B cell (primary cell): ENCODE results near the gene TCF3. TPM values are rescaled to one million over a fixed set of nuclear protein-coding genes. Genes with fewer than 3 reads are reported as not detected.
A peak's percentile ranks its signal among the peaks of the same experiment; 100 is the strongest.

Experiments
- ATAC-seq: fragments of 200-7000 bp; cut with Tn5 transposase; one replicate; pipeline ENCODE4 v1.10.0; 2021; ENCODE audit warnings: low read depth, mild to moderate bottlenecking, moderate number of reproducible peaks, moderate library complexity
- CTCF ChIA-PET: fragments of 350-600 bp; sonication (Branson Sonifier 250); formaldehyde crosslinking; loops from one replicate; lab custom pipeline; 2021; ENCODE audit warnings: antibody characterized with exemption, inconsistent platforms; lab: Charles Lee
- POLR2A ChIA-PET: fragments of 350-600 bp; sonication (Branson Sonifier 250); formaldehyde crosslinking; loops from one replicate; lab custom pipeline; 2021; ENCODE audit warnings: antibody characterized with exemption; lab: Charles Lee
- DNase-seq: peaks from one replicate; pipeline ENCODE4 v3.0.0; 2013
- H2AFZ ChIP-seq: 2 replicates; pipeline ENCODE4 v1.6.1; 2012; ENCODE audit warnings: mild to moderate bottlenecking, low read depth, low read length; ENCODE audit not compliant: insufficient read depth, poor library complexity, severe bottlenecking
- H3K27ac ChIP-seq, 2 donors: 1 replicate in 1 of 2; 2 replicates in 1 of 2; pipeline ENCODE4 v1.5.1; 2012 to 2013; ENCODE audit warnings: low read length in 2 of 2, mild to moderate bottlenecking in 2 of 2, moderate library complexity in 1 of 2
- H3K27me3 ChIP-seq, 4 experiments: fragments of 200-600 bp in 1 of 4; sonication (generic) in 1 of 4; replicated peaks in 1 of 4; 1 replicate in 2 of 4; 2 replicates in 2 of 4; pipeline versions ENCODE4 v1.6.1 to v1.7.0; 2013 to 2016; ENCODE audit warnings: low read length in 3 of 4, mild to moderate bottlenecking in 2 of 4, mixed read lengths in 1 of 4, moderate library complexity in 1 of 4; ENCODE audit not compliant: insufficient read depth in 4 of 4, control insufficient read depth in 3 of 4; ENCODE audit errors: control extremely low read depth in 1 of 4
- H3K36me3 ChIP-seq, 2 experiments: replicated peaks in 1 of 2; 1 replicate in 1 of 2; 2 replicates in 1 of 2; pipeline versions ENCODE4 v1.6.1 to v1.7.1; 2013; ENCODE audit warnings: low read length in 1 of 2; ENCODE audit not compliant: insufficient read depth in 2 of 2, control insufficient read depth in 1 of 2; ENCODE audit errors: control extremely low read depth in 1 of 2, extremely low read depth in 1 of 2
- H3K4me1 ChIP-seq, 2 donors: fragments of 200-600 bp in 1 of 2; sonication (generic) in 1 of 2; 1 replicate in 1 of 2; 2 replicates in 1 of 2; pipeline versions ENCODE4 v1.5.1 to v1.6.1; 2013 to 2017; ENCODE audit warnings: low read length in 2 of 2; ENCODE audit not compliant: control insufficient read depth in 2 of 2, insufficient read depth in 2 of 2
- H3K4me2 ChIP-seq: replicated peaks from 2 replicates; pipeline ENCODE3; 2012; ENCODE audit warnings: mild to moderate bottlenecking, low read depth, low read length; ENCODE audit not compliant: poor library complexity, severe bottlenecking
- H3K4me3 ChIP-seq, 5 experiments: fragments of 200-600 bp in 1 of 5; sonication (generic) in 1 of 5; 1 replicate in 3 of 5; 2 replicates in 2 of 5; pipeline versions ENCODE4 v1.5.1 to v1.7.0; 2011 to 2016; ENCODE audit warnings: low read length in 4 of 5, mild to moderate bottlenecking in 4 of 5, low read depth in 2 of 5, control low read depth in 1 of 5, moderate library complexity in 1 of 5; ENCODE audit not compliant: insufficient read depth in 1 of 5; ENCODE audit errors: control extremely low read depth in 1 of 5, extremely low read depth in 1 of 5
- H3K79me2 ChIP-seq: fragments of 200-600 bp; sonication (generic); one replicate; pipeline ENCODE4 v1.6.0; 2016; ENCODE audit warnings: low read length; ENCODE audit not compliant: control insufficient read depth, insufficient read depth
- H3K9ac ChIP-seq: fragments of 200-600 bp; sonication (generic); 2 replicates; pipeline ENCODE4 v1.6.1; 2017; ENCODE audit warnings: mild to moderate bottlenecking, low read length, moderate library complexity
- H3K9me3 ChIP-seq, 3 donors: one replicate each; pipeline versions ENCODE4 v1.6.1 to v1.7.1; 2013; ENCODE audit warnings: low read length in 2 of 3; ENCODE audit not compliant: control insufficient read depth in 2 of 3, insufficient read depth in 1 of 3; ENCODE audit errors: control extremely low read depth in 1 of 3
- H4K20me1 ChIP-seq: 2 replicates; pipeline ENCODE4 v1.6.0; 2012; ENCODE audit warnings: mild to moderate bottlenecking, low read length; ENCODE audit not compliant: insufficient read depth, control insufficient read depth, poor library complexity, severe bottlenecking
- H3K27ac Mint-ChIP-seq: one replicate; pipeline ENCODE4 v1.8.0; 2021; ENCODE audit warnings: mixed read lengths
- H3K27me3 Mint-ChIP-seq: one replicate; pipeline ENCODE4 v1.8.0; 2021; ENCODE audit warnings: mixed read lengths
- H3K4me1 Mint-ChIP-seq: one replicate; pipeline ENCODE4 v1.8.0; 2021; ENCODE audit warnings: mixed read lengths
- H3K4me3 Mint-ChIP-seq: one replicate; pipeline ENCODE4 v1.8.0; 2021; ENCODE audit warnings: mixed read lengths
- H3K9me3 Mint-ChIP-seq: one replicate; pipeline ENCODE4 v1.8.0; 2022; ENCODE audit warnings: mixed read lengths; ENCODE audit not compliant: insufficient read depth
- CTCF ChIP-seq: fragments of 200-600 bp; IDR thresholded peaks from one replicate; pipeline ENCODE4 v1.8.0; 2022; ENCODE audit warnings: antibody characterized with exemption, mild to moderate bottlenecking
- EZH2 ChIP-seq: IDR thresholded peaks from 2 replicates; pipeline ENCODE4 v1.6.1; 2012; ENCODE audit warnings: borderline replicate concordance, low read depth, mild to moderate bottlenecking, moderate library complexity, low read length; ENCODE audit not compliant: insufficient read depth, poor library complexity, severe bottlenecking
- WGBS: methylation state at CpG from one replicate; pipeline ENCODE4 v1.1.5; 2013; ENCODE audit warnings: missing lambda C conversion rate; ENCODE audit not compliant: insufficient coverage; 5-methylcytosine and 5-hydroxymethylcytosine counted together
- intact Hi-C: fragments of 100-400 bp; cut with micrococcal nuclease; formaldehyde crosslinking; loops from one replicate; pipeline ENCODE4 v1.10.0; 2022
- polyA plus RNA-seq: library from polyadenylated mRNA; depleted of rRNA; stranded (reverse); fragments of >200 nt; gene quantifications from 2 replicates; pipeline ENCODE4 v1.2.3, GENCODE V29; 2012
- total RNA-seq, 2 donors: library from RNA; stranded (reverse); fragments of 120-200 nt in 1 of 2; gene quantifications; 1 replicate in 1 of 2; 2 replicates in 1 of 2; pipeline versions ENCODE4 v1.2.3 to v1.2.4, GENCODE V29; 2013 to 2022

TCF3 gene
- total and polyA plus RNA-seq, 2 donors (not counting 1 experiment from before 2014, with no cell fraction given): 278 to 588 TPM

GRCh38 chr19:1592024-1592754 is 60.2 kb downstream of the TCF3 start:
- H2AFZ ChIP-seq: peak overlapping the region; percentile 79
- POLR2A ChIA-PET: interaction anchor here (0.6 to 1.6 kb wide), 8 partner anchors 10 to 234 kb away, joined by 3 to 18 read pairs (median 4); partner anchors contain the start of gene UQCR11

More at GRCh38 chr19:1592024-1592754, 60.2 kb downstream of the TCF3 start:
- Histone ChIP-seq H4K20me1 (peaks cover 37% of the 10 kb centered on the region), H3K4me1 (peaks cover 17 to 34% of the 10 kb centered on the region in 2 donors), H3K79me2 (peaks cover 50% of the 10 kb centered on the region), H3K36me3 (peaks cover 0 to 4% of the 10 kb centered on the region in 2 experiments), H3K27me3 (no peaks in the 10 kb centered on the region), H3K4me2 (peak overlapping the region; percentile 97), H3K9me3 (no peaks in the 10 kb centered on the region), H3K27ac (peak overlapping the region; percentile 84 to 89), H3K9ac (peak overlapping the region; percentile 87), H3K4me3 (peak overlapping the region; percentile 36 to 89 (median 80))
- H3K4me3 Mint-ChIP-seq: peak overlapping the region; percentile 92
- ATAC-seq (peak; percentile 70), DNase-seq (peak; percentile 93)
- intact Hi-C loops: loop anchor here (1.0 kb wide), 4 partner anchors 13 to 102 kb away; partner anchors contain the start of genes MEX3D, PCSK4 and UQCR11
- peak overlapping the region; percentile 89 for H3K27ac Mint-ChIP-seq
- WGBS: 1% methylated on average over 94 of the region's 94 CpGs
- peaks cover 25% of the 10 kb centered on the region for H3K4me1 Mint-ChIP-seq
- CTCF ChIA-PET: interaction anchor here (1.2 to 2.5 kb wide), 5 partner anchors 13 to 234 kb away, joined by 5 to 18 read pairs (median 8); partner anchors contain the start of gene UQCR11
- no peaks in the 10 kb centered on the region for H3K27me3 Mint-ChIP-seq
- H3K9me3 Mint-ChIP-seq: no peaks in the 10 kb centered on the region
- TF ChIP-seq EZH2 (no peak), CTCF (no peak)
